ENCODE data around the gene IFRD2.
"Not testable (repeated sequence)": the region's sequence is repeated elsewhere in the genome, so short reads cannot be mapped to it uniquely, and the experiment has no call there.

Gene IFRD2

GRCh38 chr3:50245831-50246516, 46.3 kb downstream of the IFRD2 start:
- peak; percentile 98 for DNase-seq

GRCh38 chr3:50245251-50245745, 46.9 kb downstream of the IFRD2 start:
- no peak for DNase-seq

- DNase-seq = not testable (repeated sequence)
Observed at GRCh38 chr3:50244813-50245212, 47.4 kb downstream of the IFRD2 start.

GRCh38 chr3:50243543-50243895, 48.7 kb downstream of the IFRD2 start:
- DNase-seq = no peak

DNA sequence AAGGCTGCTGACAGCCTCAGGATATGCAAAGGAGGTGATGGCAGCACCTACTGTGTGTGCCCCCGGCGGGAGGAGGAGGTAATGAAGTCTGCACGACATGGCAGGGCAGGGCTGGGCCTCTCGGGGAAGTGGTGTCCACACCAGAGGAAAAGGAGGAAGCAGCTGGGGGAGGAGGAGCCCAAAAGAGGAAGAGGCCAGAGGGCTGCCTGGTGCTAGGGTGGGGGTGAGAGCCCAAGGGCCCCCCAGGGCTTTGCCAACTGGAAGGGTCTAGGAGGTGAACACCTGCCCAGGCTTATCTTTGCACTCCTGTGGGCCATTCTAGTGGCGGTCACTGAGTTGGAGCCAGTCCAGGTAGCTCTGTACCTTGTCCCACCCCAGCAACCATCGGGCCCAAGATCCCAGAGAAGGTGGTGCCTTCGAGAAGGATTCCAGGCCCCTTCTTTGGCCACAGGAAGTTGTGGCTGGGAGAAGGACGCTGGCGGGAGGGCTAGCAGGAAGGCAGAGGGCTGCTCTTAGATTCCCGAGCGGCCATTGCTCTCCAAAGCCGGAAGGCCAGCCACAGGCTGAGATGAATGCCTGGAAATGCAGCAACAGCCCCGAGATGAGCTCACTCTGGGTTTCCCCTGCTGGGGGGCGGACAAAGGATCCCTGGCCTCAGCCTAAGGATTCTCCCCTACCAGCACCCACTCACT, 49.2 kb downstream of the IFRD2 start:
- DNase-seq = no peak

- no peak for DNase-seq
Observed at GRCh38 chr3:50242381-50242770, 49.9 kb downstream of the IFRD2 start.

DNA sequence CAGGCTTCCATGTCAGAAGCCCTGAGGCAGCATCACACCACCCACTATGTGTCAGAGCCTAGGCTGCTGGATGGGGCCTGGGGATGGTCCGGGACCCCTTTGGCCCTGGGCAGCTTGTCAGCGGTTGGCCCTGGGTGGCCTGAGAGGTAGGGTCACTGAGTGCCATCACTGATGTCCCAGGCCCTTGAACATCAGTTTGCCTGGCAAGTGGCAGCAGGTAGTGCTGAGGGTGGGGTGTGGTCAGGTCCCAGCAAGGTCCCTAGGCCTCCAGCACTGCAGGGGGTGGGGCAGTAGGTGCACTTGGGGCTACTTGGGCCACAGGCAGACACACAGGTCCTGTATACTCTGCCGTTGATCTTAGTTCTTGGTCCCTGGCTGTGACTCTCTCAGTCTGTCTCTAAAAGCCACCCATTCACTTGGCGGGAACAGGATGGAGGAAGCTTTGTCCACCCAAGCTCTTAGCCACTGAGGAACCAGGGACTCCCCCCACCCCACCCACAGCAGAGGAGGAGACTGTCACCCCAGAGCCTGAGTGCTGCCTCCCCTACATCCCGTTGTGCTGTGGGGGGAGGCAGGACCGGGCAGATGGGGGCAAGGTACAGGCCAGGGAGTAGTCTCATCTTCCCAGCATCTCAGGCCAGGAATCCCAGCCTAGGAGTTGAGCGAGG, 50.4 kb downstream of the IFRD2 start:
- DNase-seq = no peak

- DNase-seq = no peak
Observed at GRCh38 chr3:50241163-50241562, 51.1 kb downstream of the IFRD2 start.

DNA sequence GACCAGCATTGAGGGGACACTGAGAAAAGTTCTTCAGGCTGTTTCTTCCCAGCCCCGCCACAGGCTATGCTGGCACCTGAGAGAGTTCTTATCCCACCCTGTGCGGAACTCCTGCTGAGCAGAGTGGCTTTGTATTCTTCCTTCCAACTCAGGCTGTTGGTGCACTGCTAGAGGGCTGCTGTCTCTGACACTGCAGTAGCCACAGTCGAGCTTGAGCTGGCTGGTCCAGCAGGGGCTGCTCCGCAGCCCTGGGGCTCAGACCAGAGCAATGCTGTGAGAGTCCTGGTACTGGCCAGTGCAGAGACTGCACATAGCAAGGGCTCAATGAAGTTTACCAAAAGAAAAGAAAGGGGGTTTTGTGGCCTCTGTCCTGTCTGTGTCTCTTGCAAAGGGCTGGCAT, 52.6 kb downstream of the IFRD2 start:
- no peak for DNase-seq

- DNase-seq = no peak
Observed at GRCh38 chr3:50238549-50239026, 53.6 kb downstream of the IFRD2 start.

GRCh38 chr3:50237754-50238548, 54.3 kb downstream of the IFRD2 start:
- DNase-seq = peak; percentile 70

All from activated T-cell treated with anti-CD3 and anti-CD28 coated beads for 4 hours (primary cell).